ENCODE data around the gene REG4. TPM values are rescaled to one million over a fixed set of nuclear protein-coding genes. Genes with fewer than 3 reads are reported as not detected.
A peak's percentile ranks its signal among the peaks of the same experiment; 100 is the strongest.

The REG4 gene
- total and polyA plus RNA-seq, 2 of the 13 experiments (the other 11 are each of a cell fraction or from before 2014, with no cell fraction given), result not detected

DNA sequence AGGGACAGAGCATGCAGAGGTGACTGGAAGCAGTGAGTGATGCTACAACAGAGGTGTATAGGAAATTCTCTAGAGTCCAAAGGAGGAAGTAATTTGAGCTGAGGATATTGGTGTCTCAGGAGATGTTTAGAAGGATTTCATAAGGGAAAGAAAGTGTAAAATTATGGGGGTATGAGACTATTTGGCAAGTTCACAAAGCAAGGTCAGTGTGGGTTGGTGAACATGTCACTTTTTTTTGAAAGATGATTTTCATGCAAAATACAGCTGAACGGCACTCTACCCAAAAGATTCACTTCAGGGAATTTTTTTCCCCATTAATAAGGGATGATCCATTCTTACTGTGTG lies 66.7 kb downstream of the REG4 start:
- H3K36me3 ChIP-seq (replicated peaks in 1 of 2; ENCODE audit: control insufficient read depth in 1 of 2, insufficient read depth in 2 of 2, low read length in 2 of 2), result peaks cover 26 to 44% of the 10 kb centered on the region in 2 experiments
- DNase-seq (ENCODE audit: low spot score) (no peak), ATAC-seq (no peak), FAIRE-seq (no peak)
- POLR2A ChIA-PET, result interaction anchor here (1.1 to 4.4 kb wide), 4 partner anchors 20 to 51 kb away, joined by 3 to 27 read pairs (median 6); no protein-coding TSS in a partner anchor
- no peak overlapping the region for H3K4me2 ChIP-seq (ENCODE audit: low read depth, low read length)
- no peak overlapping the region for H2AFZ ChIP-seq (ENCODE audit: low read length)
- CTCF ChIA-PET (ENCODE audit: low intra/inter-chr PET ratio, low total read pairs), result interaction anchor here (0.7 to 2.1 kb wide), 7 partner anchors 26 to 224 kb away, joined by 3 to 19 read pairs (median 4); no protein-coding TSS in a partner anchor
- 94% methylated on average over 1 of the region's 1 CpG for WGBS (ENCODE audit: low lambda C conversion rate)
- H4K20me1 ChIP-seq (ENCODE audit: insufficient read depth, low read length), result no peaks in the 10 kb centered on the region
- H3K9ac ChIP-seq (ENCODE audit: insufficient read depth, low read depth, low read length), result no peak overlapping the region
- no peaks in the 10 kb centered on the region; a peak in 1 of 5 replicates for H3K27me3 ChIP-seq (ENCODE audit: control insufficient read depth in 1 of 2, insufficient read depth in 2 of 2, low read length in 2 of 2)
- peaks cover 38% of the 10 kb centered on the region for H3K4me1 ChIP-seq (ENCODE audit: insufficient read depth, low read length)
- H3K79me2 ChIP-seq (ENCODE audit: insufficient read depth, low read length), result no peaks in the 10 kb centered on the region
- H3K4me3 ChIP-seq (replicated peaks in 1 of 3; ENCODE audit: insufficient read depth in 1 of 3, low read depth in 2 of 3, low read length in 3 of 3), result no peak overlapping the region
- in situ Hi-C loops (cut with HindIII; ENCODE audit: extremely low pct_ligation_motif_present, low pct_unique_long_range_greater_than_20kb) (no loop called here), intact Hi-C loops (cut with micrococcal nuclease; ENCODE audit: unreplicated experiment) (loop anchor here (1.0 to 2.0 kb wide), 3 partner anchors 38 to 127 kb away; no protein-coding TSS in a partner anchor)
- no TSS peak for BruUV-seq (replicated peaks)
- no peaks in the 10 kb centered on the region for H3K9me3 ChIP-seq (ENCODE audit: low read length)
- H3K27ac ChIP-seq (ENCODE audit: extremely low read length, insufficient read depth, low read length), result no peak overlapping the region
- TF ChIP-seq, protein P1, sequence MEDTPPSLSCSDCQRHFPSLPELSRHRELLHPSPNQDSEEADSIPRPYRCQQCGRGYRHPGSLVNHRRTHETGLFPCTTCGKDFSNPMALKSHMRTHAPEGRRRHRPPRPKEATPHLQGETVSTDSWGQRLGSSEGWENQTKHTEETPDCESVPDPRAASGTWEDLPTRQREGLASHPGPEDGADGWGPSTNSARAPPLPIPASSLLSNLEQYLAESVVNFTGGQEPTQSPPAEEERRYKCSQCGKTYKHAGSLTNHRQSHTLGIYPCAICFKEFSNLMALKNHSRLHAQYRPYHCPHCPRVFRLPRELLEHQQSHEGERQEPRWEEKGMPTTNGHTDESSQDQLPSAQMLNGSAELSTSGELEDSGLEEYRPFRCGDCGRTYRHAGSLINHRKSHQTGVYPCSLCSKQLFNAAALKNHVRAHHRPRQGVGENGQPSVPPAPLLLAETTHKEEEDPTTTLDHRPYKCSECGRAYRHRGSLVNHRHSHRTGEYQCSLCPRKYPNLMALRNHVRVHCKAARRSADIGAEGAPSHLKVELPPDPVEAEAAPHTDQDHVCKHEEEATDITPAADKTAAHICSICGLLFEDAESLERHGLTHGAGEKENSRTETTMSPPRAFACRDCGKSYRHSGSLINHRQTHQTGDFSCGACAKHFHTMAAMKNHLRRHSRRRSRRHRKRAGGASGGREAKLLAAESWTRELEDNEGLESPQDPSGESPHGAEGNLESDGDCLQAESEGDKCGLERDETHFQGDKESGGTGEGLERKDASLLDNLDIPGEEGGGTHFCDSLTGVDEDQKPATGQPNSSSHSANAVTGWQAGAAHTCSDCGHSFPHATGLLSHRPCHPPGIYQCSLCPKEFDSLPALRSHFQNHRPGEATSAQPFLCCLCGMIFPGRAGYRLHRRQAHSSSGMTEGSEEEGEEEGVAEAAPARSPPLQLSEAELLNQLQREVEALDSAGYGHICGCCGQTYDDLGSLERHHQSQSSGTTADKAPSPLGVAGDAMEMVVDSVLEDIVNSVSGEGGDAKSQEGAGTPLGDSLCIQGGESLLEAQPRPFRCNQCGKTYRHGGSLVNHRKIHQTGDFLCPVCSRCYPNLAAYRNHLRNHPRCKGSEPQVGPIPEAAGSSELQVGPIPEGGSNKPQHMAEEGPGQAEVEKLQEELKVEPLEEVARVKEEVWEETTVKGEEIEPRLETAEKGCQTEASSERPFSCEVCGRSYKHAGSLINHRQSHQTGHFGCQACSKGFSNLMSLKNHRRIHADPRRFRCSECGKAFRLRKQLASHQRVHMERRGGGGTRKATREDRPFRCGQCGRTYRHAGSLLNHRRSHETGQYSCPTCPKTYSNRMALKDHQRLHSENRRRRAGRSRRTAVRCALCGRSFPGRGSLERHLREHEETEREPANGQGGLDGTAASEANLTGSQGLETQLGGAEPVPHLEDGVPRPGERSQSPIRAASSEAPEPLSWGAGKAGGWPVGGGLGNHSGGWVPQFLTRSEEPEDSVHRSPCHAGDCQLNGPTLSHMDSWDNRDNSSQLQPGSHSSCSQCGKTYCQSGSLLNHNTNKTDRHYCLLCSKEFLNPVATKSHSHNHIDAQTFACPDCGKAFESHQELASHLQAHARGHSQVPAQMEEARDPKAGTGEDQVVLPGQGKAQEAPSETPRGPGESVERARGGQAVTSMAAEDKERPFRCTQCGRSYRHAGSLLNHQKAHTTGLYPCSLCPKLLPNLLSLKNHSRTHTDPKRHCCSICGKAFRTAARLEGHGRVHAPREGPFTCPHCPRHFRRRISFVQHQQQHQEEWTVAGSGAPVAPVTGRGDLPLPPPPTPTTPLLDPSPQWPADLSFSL (CRISPR knock-in tag; IDR thresholded peaks at IDR 0.05), result no peak
- no peak for TF ChIP-seq ZNF549 (CRISPR knock-in tag; IDR thresholded peaks at IDR 0.05)
- TF ChIP-seq, protein P2, sequence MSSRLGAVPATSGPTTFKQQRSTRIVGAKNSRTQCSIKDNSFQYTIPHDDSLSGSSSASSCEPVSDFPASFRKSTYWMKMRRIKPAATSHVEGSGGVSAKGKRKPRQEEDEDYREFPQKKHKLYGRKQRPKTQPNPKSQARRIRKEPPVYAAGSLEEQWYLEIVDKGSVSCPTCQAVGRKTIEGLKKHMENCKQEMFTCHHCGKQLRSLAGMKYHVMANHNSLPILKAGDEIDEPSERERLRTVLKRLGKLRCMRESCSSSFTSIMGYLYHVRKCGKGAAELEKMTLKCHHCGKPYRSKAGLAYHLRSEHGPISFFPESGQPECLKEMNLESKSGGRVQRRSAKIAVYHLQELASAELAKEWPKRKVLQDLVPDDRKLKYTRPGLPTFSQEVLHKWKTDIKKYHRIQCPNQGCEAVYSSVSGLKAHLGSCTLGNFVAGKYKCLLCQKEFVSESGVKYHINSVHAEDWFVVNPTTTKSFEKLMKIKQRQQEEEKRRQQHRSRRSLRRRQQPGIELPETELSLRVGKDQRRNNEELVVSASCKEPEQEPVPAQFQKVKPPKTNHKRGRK (CRISPR knock-in tag; IDR thresholded peaks at IDR 0.05), result 0 out of 2 replicates have a peak, but pooled peaks have one; percentile 47
- TF ChIP-seq, protein P3, sequence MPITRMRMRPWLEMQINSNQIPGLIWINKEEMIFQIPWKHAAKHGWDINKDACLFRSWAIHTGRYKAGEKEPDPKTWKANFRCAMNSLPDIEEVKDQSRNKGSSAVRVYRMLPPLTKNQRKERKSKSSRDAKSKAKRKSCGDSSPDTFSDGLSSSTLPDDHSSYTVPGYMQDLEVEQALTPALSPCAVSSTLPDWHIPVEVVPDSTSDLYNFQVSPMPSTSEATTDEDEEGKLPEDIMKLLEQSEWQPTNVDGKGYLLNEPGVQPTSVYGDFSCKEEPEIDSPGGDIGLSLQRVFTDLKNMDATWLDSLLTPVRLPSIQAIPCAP (CRISPR knock-in tag; IDR thresholded peaks at IDR 0.05; ENCODE audit: low read depth), result no peak
- peak; percentile 91 for TF ChIP-seq RBM22 (optimal IDR thresholded peaks at IDR 0.05; ENCODE audit: low read length)
- no peak for TF ChIP-seq MBNL3 (CRISPR knock-in tag; conservative IDR thresholded peaks at IDR 0.05)
- TF ChIP-seq RFXANK (CRISPR knock-in tag; IDR thresholded peaks at IDR 0.05), result no peak
- no peak for TF ChIP-seq HOXA5 (CRISPR knock-in tag; IDR thresholded peaks at IDR 0.05)
- no peak for TF ChIP-seq NAIF1 (CRISPR knock-in tag; IDR thresholded peaks at IDR 0.05; ENCODE audit: borderline replicate concordance)
- no peak for TF ChIP-seq MEIS1 (CRISPR knock-in tag; IDR thresholded peaks at IDR 0.05; ENCODE audit: borderline replicate concordance)
- TF ChIP-seq NFKB2 (CRISPR knock-in tag; IDR thresholded peaks at IDR 0.05; ENCODE audit: borderline replicate concordance), result no peak
- TF ChIP-seq, protein P4, sequence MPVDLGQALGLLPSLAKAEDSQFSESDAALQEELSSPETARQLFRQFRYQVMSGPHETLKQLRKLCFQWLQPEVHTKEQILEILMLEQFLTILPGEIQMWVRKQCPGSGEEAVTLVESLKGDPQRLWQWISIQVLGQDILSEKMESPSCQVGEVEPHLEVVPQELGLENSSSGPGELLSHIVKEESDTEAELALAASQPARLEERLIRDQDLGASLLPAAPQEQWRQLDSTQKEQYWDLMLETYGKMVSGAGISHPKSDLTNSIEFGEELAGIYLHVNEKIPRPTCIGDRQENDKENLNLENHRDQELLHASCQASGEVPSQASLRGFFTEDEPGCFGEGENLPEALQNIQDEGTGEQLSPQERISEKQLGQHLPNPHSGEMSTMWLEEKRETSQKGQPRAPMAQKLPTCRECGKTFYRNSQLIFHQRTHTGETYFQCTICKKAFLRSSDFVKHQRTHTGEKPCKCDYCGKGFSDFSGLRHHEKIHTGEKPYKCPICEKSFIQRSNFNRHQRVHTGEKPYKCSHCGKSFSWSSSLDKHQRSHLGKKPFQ (CRISPR knock-in tag; IDR thresholded peaks at IDR 0.05; ENCODE audit: insufficient replicate concordance), result no peak
- TF ChIP-seq SAP130 (CRISPR knock-in tag; IDR thresholded peaks at IDR 0.05; ENCODE audit: low read depth), result no peak
- TF ChIP-seq POLR2G (IDR thresholded peaks at IDR 0.05; ENCODE audit: low read depth, low read length), result peak; percentile 46

Data from HepG2 (cell line).